Measurements from ENCODE around the gene RGS10.

RGS10 gene

GRCh38 chr10:119493155-119493554 lies 49.4 kb downstream of the RGS10 start:
- no peak overlapping the region for H3K4me3 Mint-ChIP-seq
- CTCF ChIA-PET, result interaction anchor here (0.8 to 2.0 kb wide), 4 partner anchors 45 to 293 kb away, joined by 3 to 5 read pairs (median 3); no protein-coding TSS in a partner anchor
- H3K4me1 Mint-ChIP-seq, result peaks cover 75% of the 10 kb centered on the region
- no peaks in the 10 kb centered on the region for H3K27me3 Mint-ChIP-seq
- no peaks in the 10 kb centered on the region for H3K9me3 Mint-ChIP-seq
- DNase-seq, result no peak
- H3K36me3 Mint-ChIP-seq, result peaks cover 25% of the 10 kb centered on the region
- no peak overlapping the region for H3K27ac Mint-ChIP-seq

GRCh38 chr10:119491966-119492757 lies 50.4 kb downstream of the RGS10 start:
- H3K36me3 Mint-ChIP-seq, result peaks cover 22% of the 10 kb centered on the region
- no peaks in the 10 kb centered on the region for H3K27me3 Mint-ChIP-seq
- no peak for DNase-seq
- CTCF ChIA-PET, result interaction anchor here (0.8 kb wide), 1 partner anchor 47 kb away, joined by 3 read pairs; no protein-coding TSS in a partner anchor
- H3K4me1 Mint-ChIP-seq, result peaks cover 75% of the 10 kb centered on the region
- no peaks in the 10 kb centered on the region for H3K9me3 Mint-ChIP-seq
- H3K4me3 Mint-ChIP-seq, result no peak overlapping the region
- H3K27ac Mint-ChIP-seq, result no peak overlapping the region

- Mint-ChIP-seq H3K4me1 (peaks cover 59% of the 10 kb centered on the region), H3K27ac (peak overlapping the region; percentile 89), H3K27me3 (no peaks in the 10 kb centered on the region), H3K9me3 (no peaks in the 10 kb centered on the region), H3K4me3 (peak overlapping the region; percentile 74), H3K36me3 (peaks cover 12% of the 10 kb centered on the region)
- no peak for DNase-seq
- CTCF ChIA-PET, result interaction anchor here (0.8 to 2.6 kb wide), 17 partner anchors 9 to 299 kb away, joined by 3 to 17 read pairs (median 4); no protein-coding TSS in a partner anchor
These were observed 52.6 kb downstream of the RGS10 start for GRCh38 chr10:119489991-119490326.

- CTCF ChIA-PET, result interaction anchor here (0.6 to 1.4 kb wide), 2 partner anchors 19 to 123 kb away, joined by 3 read pairs; no protein-coding TSS in a partner anchor
- DNase-seq, result no peak
- H3K27ac Mint-ChIP-seq, result peak overlapping the region; percentile 89
- H3K36me3 Mint-ChIP-seq, result peaks cover 3% of the 10 kb centered on the region
- peaks cover 47% of the 10 kb centered on the region for H3K4me1 Mint-ChIP-seq
- H3K9me3 Mint-ChIP-seq, result no peaks in the 10 kb centered on the region
- H3K4me3 Mint-ChIP-seq, result no peak overlapping the region
- H3K27me3 Mint-ChIP-seq, result no peaks in the 10 kb centered on the region
These were observed 53.8 kb downstream of the RGS10 start for GRCh38 chr10:119488675-119489074.

- CTCF ChIA-PET, result no interaction called here
- DNase-seq, result no peak
- Mint-ChIP-seq H3K9me3 (no peaks in the 10 kb centered on the region), H3K36me3 (peaks cover 3% of the 10 kb centered on the region), H3K27ac (no peak overlapping the region), H3K4me3 (no peak overlapping the region), H3K27me3 (peaks cover 4% of the 10 kb centered on the region), H3K4me1 (peaks cover 29% of the 10 kb centered on the region)
These were observed 58.7 kb downstream of the RGS10 start for GRCh38 chr10:119483839-119484238.

- CTCF ChIA-PET, result no interaction called here
- peaks cover 3% of the 10 kb centered on the region for H3K36me3 Mint-ChIP-seq
- peaks cover 30% of the 10 kb centered on the region for H3K4me1 Mint-ChIP-seq
- peaks cover 4% of the 10 kb centered on the region for H3K27me3 Mint-ChIP-seq
- no peaks in the 10 kb centered on the region for H3K9me3 Mint-ChIP-seq
- no peak for DNase-seq
- H3K4me3 Mint-ChIP-seq, result no peak overlapping the region
- no peak overlapping the region for H3K27ac Mint-ChIP-seq
These were observed 59.5 kb downstream of the RGS10 start for GRCh38 chr10:119483001-119483400.

GRCh38 chr10:119481781-119482426 lies 60.6 kb downstream of the RGS10 start:
- peaks cover 32% of the 10 kb centered on the region for H3K4me1 Mint-ChIP-seq
- CTCF ChIA-PET, result interaction anchor here (0.8 to 2.2 kb wide), 2 partner anchors 8 to 19 kb away, joined by 3 to 10 read pairs; no protein-coding TSS in a partner anchor
- H3K27ac Mint-ChIP-seq, result no peak overlapping the region
- H3K36me3 Mint-ChIP-seq, result no peaks in the 10 kb centered on the region
- peaks cover 8% of the 10 kb centered on the region for H3K27me3 Mint-ChIP-seq
- H3K4me3 Mint-ChIP-seq, result no peak overlapping the region
- no peaks in the 10 kb centered on the region for H3K9me3 Mint-ChIP-seq
- DNase-seq, result no peak

- Mint-ChIP-seq H3K4me1 (peaks cover 36% of the 10 kb centered on the region), H3K27ac (no peak overlapping the region), H3K36me3 (no peaks in the 10 kb centered on the region), H3K4me3 (no peak overlapping the region), H3K9me3 (no peaks in the 10 kb centered on the region), H3K27me3 (peaks cover 21% of the 10 kb centered on the region)
- CTCF ChIA-PET, result interaction anchor here (2.2 kb wide), 1 partner anchor 9 kb away, joined by 10 read pairs; no protein-coding TSS in a partner anchor
- DNase-seq, result no peak
These were observed 61.9 kb downstream of the RGS10 start for GRCh38 chr10:119480667-119481066.

GRCh38 chr10:119479532-119479931 lies 63.0 kb downstream of the RGS10 start:
- no peaks in the 10 kb centered on the region for H3K36me3 Mint-ChIP-seq
- CTCF ChIA-PET, result interaction anchor here (0.7 to 3.1 kb wide), 4 partner anchors 10 to 273 kb away, joined by 3 to 13 read pairs (median 8); partner anchors contain the start of gene GRK5
- H3K4me3 Mint-ChIP-seq, result no peak overlapping the region
- DNase-seq, result no peak
- H3K4me1 Mint-ChIP-seq, result peaks cover 36% of the 10 kb centered on the region
- peaks cover 31% of the 10 kb centered on the region for H3K27me3 Mint-ChIP-seq
- no peaks in the 10 kb centered on the region for H3K9me3 Mint-ChIP-seq
- H3K27ac Mint-ChIP-seq, result peak overlapping the region; percentile 83

- Mint-ChIP-seq H3K27ac (peak overlapping the region; percentile 83), H3K36me3 (no peaks in the 10 kb centered on the region), H3K4me1 (peaks cover 36% of the 10 kb centered on the region), H3K9me3 (peaks cover 2% of the 10 kb centered on the region), H3K27me3 (peaks cover 31% of the 10 kb centered on the region), H3K4me3 (peak overlapping the region; percentile 21)
- CTCF ChIA-PET, result interaction anchor here (0.7 to 3.1 kb wide), 5 partner anchors 11 to 272 kb away, joined by 3 to 13 read pairs (median 6); partner anchors contain the start of gene GRK5
- peak; percentile 40 for DNase-seq
These were observed 63.6 kb downstream of the RGS10 start for GRCh38 chr10:119478811-119479341.

GRCh38 chr10:119478111-119478802 lies 64.3 kb downstream of the RGS10 start:
- peak overlapping the region; percentile 83 for H3K27ac Mint-ChIP-seq
- peak; percentile 46 for DNase-seq
- CTCF ChIA-PET, result interaction anchor here (0.7 to 3.1 kb wide), 6 partner anchors 11 to 271 kb away, joined by 3 to 13 read pairs (median 4); partner anchors contain the start of gene GRK5

GRCh38 chr10:119477444-119477843 lies 65.1 kb downstream of the RGS10 start:
- Mint-ChIP-seq H3K4me3 (no peak overlapping the region), H3K27me3 (peaks cover 39% of the 10 kb centered on the region), H3K9me3 (peaks cover 2% of the 10 kb centered on the region), H3K4me1 (peaks cover 36% of the 10 kb centered on the region), H3K27ac (no peak overlapping the region), H3K36me3 (no peaks in the 10 kb centered on the region)
- CTCF ChIA-PET, result interaction anchor here (1.1 to 3.1 kb wide), 3 partner anchors 12 to 33 kb away, joined by 3 to 13 read pairs (median 6); no protein-coding TSS in a partner anchor
- no peak for DNase-seq

More at GRCh38 chr10:119478111-119478802, 64.3 kb downstream of the RGS10 start:
- peaks cover 36% of the 10 kb centered on the region for H3K4me1 Mint-ChIP-seq
- no peaks in the 10 kb centered on the region for H3K36me3 Mint-ChIP-seq
- peaks cover 36% of the 10 kb centered on the region for H3K27me3 Mint-ChIP-seq
- peak overlapping the region; percentile 21 for H3K4me3 Mint-ChIP-seq
- H3K9me3 Mint-ChIP-seq, result peaks cover 2% of the 10 kb centered on the region

GRCh38 chr10:119474606-119475005 lies 67.9 kb downstream of the RGS10 start:
- peaks cover 2% of the 10 kb centered on the region for H3K9me3 Mint-ChIP-seq
- CTCF ChIA-PET, result interaction anchor here (1.1 kb wide), 1 partner anchor 9 kb away, joined by 3 read pairs; no protein-coding TSS in a partner anchor
- H3K27me3 Mint-ChIP-seq, result peaks cover 42% of the 10 kb centered on the region
- no peak overlapping the region for H3K27ac Mint-ChIP-seq
- H3K4me3 Mint-ChIP-seq, result no peak overlapping the region
- no peaks in the 10 kb centered on the region for H3K36me3 Mint-ChIP-seq
- DNase-seq, result no peak
- peaks cover 30% of the 10 kb centered on the region for H3K4me1 Mint-ChIP-seq
